Heart left ventricle (tissue), 16 donors: ENCODE results near the gene MED22. TPM values are rescaled to one million over a fixed set of nuclear protein-coding genes. Genes with fewer than 3 reads are reported as not detected.

Experiments
- ATAC-seq, 4 donors: fragments of 200-7000 bp; cut with Tn5 transposase; one replicate each; pipeline ENCODE4 v1.9.1; 2020 to 2022; ENCODE audit warnings: moderate library complexity in 4 of 4, mild to moderate bottlenecking in 3 of 4, moderate number of reproducible peaks in 1 of 4
- DNase-seq, 5 donors: peaks; one replicate each; pipeline ENCODE4 v3.0.0-alpha.2; 2020
- H3K27ac ChIP-seq, 12 donors: fragments of 200-600 bp; sonication (generic) in 4 of 12; one replicate each; pipeline versions ENCODE4 v1.5.0 to v1.8.0; 2016 to 2022; ENCODE audit warnings: mild to moderate bottlenecking in 2 of 12
- H3K27me3 ChIP-seq, 9 donors: fragments of 200-600 bp; sonication (generic) in 2 of 9; one replicate each; pipeline versions ENCODE4 v1.5.1 to v1.8.0; 2016 to 2022; ENCODE audit warnings: mild to moderate bottlenecking in 3 of 9
- H3K36me3 ChIP-seq, 9 donors: fragments of 200-600 bp; sonication (generic) in 2 of 9; one replicate each; pipeline versions ENCODE4 v1.5.0 to v1.8.0; 2018 to 2022; ENCODE audit warnings: mild to moderate bottlenecking in 2 of 9
- H3K4me1 ChIP-seq, 12 donors: fragments of 200-600 bp; sonication (generic) in 4 of 12; one replicate each; pipeline versions ENCODE4 v1.5.0 to v1.8.0; 2016 to 2022; ENCODE audit warnings: mild to moderate bottlenecking in 3 of 12
- H3K4me3 ChIP-seq, 12 donors: fragments of 200-600 bp; sonication (generic) in 4 of 12; one replicate each; pipeline versions ENCODE4 v1.5.0 to v1.8.0; 2017 to 2022; ENCODE audit warnings: mild to moderate bottlenecking in 9 of 12, moderate library complexity in 4 of 12
- H3K9me3 ChIP-seq, 12 donors: fragments of 200-600 bp; sonication (generic) in 4 of 12; one replicate each; pipeline versions ENCODE4 v1.5.0 to v1.8.0; 2016 to 2022; ENCODE audit warnings: mild to moderate bottlenecking in 1 of 12
- POLR2A ChIP-seq, 2 donors: fragments of 450-650 bp; IDR thresholded peaks; one replicate each; pipeline ENCODE4 v1.6.1; 2017; ENCODE audit warnings: antibody characterized with exemption in 2 of 2, mild to moderate bottlenecking in 2 of 2, moderate library complexity in 2 of 2
- WGBS, 4 donors: extraction: QIAGEN DNeasy Blood & Tissue Kit in 2 of 4; methylation state at CpG; one replicate each; pipeline versions ENCODE4 v1.1.5 to v1.1.7; 2013 to 2018; 5-methylcytosine and 5-hydroxymethylcytosine counted together
- intact Hi-C, 10 donors: fragments of 100-400 bp; cut with DNase I; formaldehyde crosslinking; loops; one replicate each; pipeline versions ENCODE4 v1.11.1 to v1.14.2; 2022
- polyA plus RNA-seq, 2 donors: library from polyadenylated mRNA; stranded (reverse); fragments of 200-250 nt; gene quantifications; one replicate each; pipeline ENCODE4 v1.2.3, GENCODE V29; 2013
- total RNA-seq, 9 donors: library from RNA; depleted of rRNA in 2 of 9; stranded (reverse); fragments of >200 nt in 2 of 9; fragmentation: NEBNext Ultra II Directional in 3 of 9; extraction: Animal tissue kit (Norgen Biotek cat#: 25700) in 3 of 9; gene quantifications; one replicate each; pipeline versions ENCODE4 v1.1.0 to v1.2.4, GENCODE V29; 2016 to 2023
- TF ChIP-seq, protein P1 (sequence below), 12 donors: fragments of 200-600 bp; sonication (generic) in 4 of 12; IDR thresholded peaks; one replicate each; pipeline versions ENCODE4 v1.5.0 to v1.8.0; 2018 to 2022; ENCODE audit warnings: antibody characterized with exemption in 12 of 12, mild to moderate bottlenecking in 5 of 12
- donor health status: ischemic (EF 13 %, LVEDD 7.1; RV severe dilation, severe dysfunction).
- donor health status: healthy with polysubstance abuse.
- donor health status: DM: no; HTN: yes; CAD: no.
- donor health status: DM: no; HTN: no; CAD: no.
- donor health status: ischemic (EF 25% LVEDD 6.9; RV normal size, moderate dysfunction).
- donor health status: ischemic (EF 25% LVEDD 5.7; RV mildly dilated, moderate dysfunction).
- donor health status: healthy.
- donor health status: DM: yes; HTN: yes; CAD: no.
- donor health status: ischemic (EF 35%, LVEDD 5.7; RV mildly dilated, moderate dysfunction).
- donor health status: nonischemic (EF 11% LVEDD 7.7; RV severe dilation, severe dysfunction).
- donor health status: DM: yes; HTN: yes; CAD: no.
- donor health status: PGD.
- donor health status: ischemic (EF 29% LVEDD 5.4; RV normal size, mild dysfunction).
- donor health status: nonischemic (EF 23%, LVEDD 6.1; RV moderate dilation, normal function).

MED22 gene
- total and polyA plus RNA-seq, 11 donors, result 12.3 to 33.8 (median 19.5) TPM

DNA sequence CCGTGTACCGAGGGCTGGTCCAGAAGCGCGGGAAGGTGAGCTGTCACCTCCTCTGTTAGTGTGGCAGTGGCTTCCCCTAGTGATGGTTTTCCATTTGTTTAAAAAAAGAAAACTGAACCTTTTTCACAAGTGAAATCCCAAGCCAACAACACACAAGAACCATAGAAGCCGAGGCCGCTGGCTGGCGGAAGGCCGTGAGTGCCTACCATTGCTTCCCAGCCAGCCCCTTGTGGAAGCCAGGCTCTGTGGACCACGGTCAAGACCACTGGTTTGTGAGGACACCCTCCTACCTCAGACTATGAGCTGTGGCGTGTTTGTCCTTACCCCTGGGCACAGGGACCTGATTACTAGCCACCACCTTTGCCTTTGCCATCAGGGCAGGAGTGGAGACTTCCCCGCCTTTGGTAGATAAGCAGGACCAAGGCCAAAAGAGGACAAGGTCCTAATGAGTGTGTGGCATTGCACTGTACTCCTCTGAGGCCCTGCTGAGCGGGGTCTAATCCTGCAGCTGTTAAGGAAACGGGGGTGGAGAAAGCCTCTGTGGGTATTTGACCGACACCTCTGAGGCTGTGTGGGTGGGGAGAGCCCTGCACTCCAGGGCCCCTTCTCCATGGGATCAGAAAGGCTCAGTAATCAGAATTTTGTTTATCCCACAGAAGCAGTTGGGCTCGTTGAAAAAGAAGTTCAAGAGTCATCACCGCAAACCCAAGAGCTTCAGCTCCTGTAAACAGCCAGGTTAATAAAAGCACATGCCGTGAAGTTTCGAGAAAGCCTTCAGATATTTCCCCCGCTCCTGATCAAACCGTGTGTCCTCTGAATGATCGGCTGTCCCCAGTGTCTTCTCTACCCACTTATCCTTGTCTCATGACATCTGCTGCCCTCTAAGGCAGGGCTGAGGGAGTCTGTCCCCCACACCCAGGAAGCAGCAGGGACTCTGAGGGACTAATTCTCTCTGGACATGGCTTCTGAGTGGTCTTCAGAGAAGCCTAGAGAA, 12.8 kb upstream of the MED22 start:
- ATAC-seq, result no peak
- WGBS, 4 donors, result 79 to 83% (median 81%) methylated on average over 20 to 21 of the region's 21 CpGs
- intact Hi-C loops, result no loop called here
- Histone ChIP-seq H3K27ac (no peak overlapping the region), H3K27me3 (no peaks in the 10 kb centered on the region), H3K9me3 (no peaks in the 10 kb centered on the region), H3K4me1 (peaks cover 3 to 40% (median 15%) of the 10 kb centered on the region in 12 donors), H3K36me3 (peaks cover 0 to 60% (median 58%) of the 10 kb centered on the region in 9 donors), H3K4me3 (no peak overlapping the region)
- no peak for TF ChIP-seq POLR2A (IDR thresholded peaks at IDR 0.05)
- TF ChIP-seq, protein P1, sequence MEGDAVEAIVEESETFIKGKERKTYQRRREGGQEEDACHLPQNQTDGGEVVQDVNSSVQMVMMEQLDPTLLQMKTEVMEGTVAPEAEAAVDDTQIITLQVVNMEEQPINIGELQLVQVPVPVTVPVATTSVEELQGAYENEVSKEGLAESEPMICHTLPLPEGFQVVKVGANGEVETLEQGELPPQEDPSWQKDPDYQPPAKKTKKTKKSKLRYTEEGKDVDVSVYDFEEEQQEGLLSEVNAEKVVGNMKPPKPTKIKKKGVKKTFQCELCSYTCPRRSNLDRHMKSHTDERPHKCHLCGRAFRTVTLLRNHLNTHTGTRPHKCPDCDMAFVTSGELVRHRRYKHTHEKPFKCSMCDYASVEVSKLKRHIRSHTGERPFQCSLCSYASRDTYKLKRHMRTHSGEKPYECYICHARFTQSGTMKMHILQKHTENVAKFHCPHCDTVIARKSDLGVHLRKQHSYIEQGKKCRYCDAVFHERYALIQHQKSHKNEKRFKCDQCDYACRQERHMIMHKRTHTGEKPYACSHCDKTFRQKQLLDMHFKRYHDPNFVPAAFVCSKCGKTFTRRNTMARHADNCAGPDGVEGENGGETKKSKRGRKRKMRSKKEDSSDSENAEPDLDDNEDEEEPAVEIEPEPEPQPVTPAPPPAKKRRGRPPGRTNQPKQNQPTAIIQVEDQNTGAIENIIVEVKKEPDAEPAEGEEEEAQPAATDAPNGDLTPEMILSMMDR (IDR thresholded peaks at IDR 0.05), result no peak
- no peak for DNase-seq

DNA sequence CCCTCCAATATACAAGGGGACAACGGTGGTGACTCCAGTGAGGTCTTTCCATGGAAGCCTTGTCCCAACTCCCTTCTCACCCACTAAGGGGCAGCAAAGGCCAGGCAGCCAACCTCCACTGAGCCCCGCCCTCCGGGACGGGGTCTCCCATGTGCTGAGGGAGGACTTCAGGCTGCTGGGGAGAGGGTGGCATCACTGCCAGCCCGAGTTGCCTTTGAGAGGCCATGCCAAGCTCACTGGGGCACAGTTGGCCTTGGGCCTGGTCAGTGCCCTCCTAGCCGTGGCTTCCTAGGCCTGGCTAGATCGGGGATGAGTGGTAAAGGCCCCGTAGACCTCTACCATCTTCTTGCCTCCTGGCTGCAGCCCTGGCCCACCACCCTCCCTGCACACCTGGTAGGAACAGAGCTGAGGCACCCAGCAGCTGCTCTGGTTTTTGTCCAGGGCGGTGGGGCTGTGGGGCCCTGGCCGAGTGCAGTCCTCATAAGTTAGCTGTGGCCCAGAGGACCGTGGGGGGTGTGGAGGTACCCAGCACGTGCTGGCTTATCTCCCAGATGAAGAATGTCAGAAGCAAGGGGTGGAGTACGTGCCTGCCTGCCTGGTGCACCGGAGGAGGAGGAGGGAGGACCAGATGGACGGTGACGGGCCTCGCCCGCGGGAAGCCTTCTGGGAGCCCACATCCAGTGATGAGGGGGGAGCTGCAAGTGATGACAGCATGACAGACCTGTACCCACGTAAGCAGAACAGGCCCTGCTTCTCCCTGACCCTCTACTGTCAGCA, 11.7 kb upstream of the MED22 start:
- no peaks in the 10 kb centered on the region for H3K9me3 ChIP-seq
- intact Hi-C loops, result loop anchor here in 1 of 10 donors (5.0 kb wide), 1 partner anchor 128 kb away; no protein-coding TSS in a partner anchor
- no peak overlapping the region for H3K27ac ChIP-seq
- H3K4me3 ChIP-seq, result no peak overlapping the region
- no peak for TF ChIP-seq POLR2A (IDR thresholded peaks at IDR 0.05)
- TF ChIP-seq, protein P1 (IDR thresholded peaks at IDR 0.05), result peak in 8 of 12 donors; percentile 15 to 47 (median 26)
- H3K4me1 ChIP-seq, result peaks cover 3 to 50% (median 25%) of the 10 kb centered on the region in 12 donors
- peaks cover 0 to 50% (median 47%) of the 10 kb centered on the region in 9 donors for H3K36me3 ChIP-seq
- DNase-seq, result no peak
- WGBS, 4 donors, result 26 to 44% (median 42%) methylated on average over 13 to 20 of the region's 20 CpGs
- peak; percentile 4 to 30 (median 16) for ATAC-seq
- no peaks in the 10 kb centered on the region for H3K27me3 ChIP-seq

DNA sequence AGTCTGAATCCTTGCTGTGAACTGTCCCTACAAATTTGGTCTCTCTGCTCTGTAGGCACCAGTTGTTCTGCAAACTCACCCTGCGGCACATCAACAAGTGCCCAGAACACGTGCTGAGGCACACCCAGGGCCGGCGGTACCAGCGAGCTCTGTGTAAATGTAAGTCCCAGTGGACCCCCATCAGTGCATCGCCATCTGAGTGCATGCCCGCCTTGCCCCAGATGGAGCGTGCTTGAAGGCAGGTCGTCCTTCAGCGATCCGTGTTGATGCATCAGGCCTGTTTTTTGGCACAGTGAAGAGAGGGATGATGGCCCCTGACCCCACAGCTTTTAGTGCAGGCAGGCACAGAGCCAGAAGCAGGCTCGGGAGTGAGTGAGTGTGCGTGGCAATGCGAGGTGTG, 9.7 kb upstream of the MED22 start:
- no peak overlapping the region for H3K27ac ChIP-seq
- peaks cover 3 to 50% (median 26%) of the 10 kb centered on the region in 12 donors for H3K4me1 ChIP-seq
- WGBS, 4 donors, result 82 to 87% (median 85%) methylated on average over 12 to 14 of the region's 14 CpGs
- TF ChIP-seq, protein P1 (IDR thresholded peaks at IDR 0.05), result no peak
- no peak for TF ChIP-seq POLR2A (IDR thresholded peaks at IDR 0.05)
- peak overlapping the region in 4 of 12 donors; percentile 4 to 97 (median 88) for H3K4me3 ChIP-seq
- DNase-seq (no peak), ATAC-seq (no peak)
- no peaks in the 10 kb centered on the region for H3K27me3 ChIP-seq
- peaks cover 0 to 47% (median 40%) of the 10 kb centered on the region in 9 donors for H3K36me3 ChIP-seq
- intact Hi-C loops, result loop anchor here in 2 of 10 donors (2.0 to 5.0 kb wide), 2 partner anchors 19 to 130 kb away; partner anchors contain the start of genes STKLD1 (in 1 of the 2) and SURF4 (in 1 of the 2)
- no peaks in the 10 kb centered on the region for H3K9me3 ChIP-seq
